ENCODE data around the gene B4GALNT4. TPM values are rescaled to one million over a fixed set of nuclear protein-coding genes. Genes with fewer than 3 reads are reported as not detected.

Gene B4GALNT4
- total and polyA plus RNA-seq, 2 of the 8 experiments (the other 6 are each of a cell fraction or from before 2014, with no cell fraction given): 40.9 to 76.3 TPM

DNA sequence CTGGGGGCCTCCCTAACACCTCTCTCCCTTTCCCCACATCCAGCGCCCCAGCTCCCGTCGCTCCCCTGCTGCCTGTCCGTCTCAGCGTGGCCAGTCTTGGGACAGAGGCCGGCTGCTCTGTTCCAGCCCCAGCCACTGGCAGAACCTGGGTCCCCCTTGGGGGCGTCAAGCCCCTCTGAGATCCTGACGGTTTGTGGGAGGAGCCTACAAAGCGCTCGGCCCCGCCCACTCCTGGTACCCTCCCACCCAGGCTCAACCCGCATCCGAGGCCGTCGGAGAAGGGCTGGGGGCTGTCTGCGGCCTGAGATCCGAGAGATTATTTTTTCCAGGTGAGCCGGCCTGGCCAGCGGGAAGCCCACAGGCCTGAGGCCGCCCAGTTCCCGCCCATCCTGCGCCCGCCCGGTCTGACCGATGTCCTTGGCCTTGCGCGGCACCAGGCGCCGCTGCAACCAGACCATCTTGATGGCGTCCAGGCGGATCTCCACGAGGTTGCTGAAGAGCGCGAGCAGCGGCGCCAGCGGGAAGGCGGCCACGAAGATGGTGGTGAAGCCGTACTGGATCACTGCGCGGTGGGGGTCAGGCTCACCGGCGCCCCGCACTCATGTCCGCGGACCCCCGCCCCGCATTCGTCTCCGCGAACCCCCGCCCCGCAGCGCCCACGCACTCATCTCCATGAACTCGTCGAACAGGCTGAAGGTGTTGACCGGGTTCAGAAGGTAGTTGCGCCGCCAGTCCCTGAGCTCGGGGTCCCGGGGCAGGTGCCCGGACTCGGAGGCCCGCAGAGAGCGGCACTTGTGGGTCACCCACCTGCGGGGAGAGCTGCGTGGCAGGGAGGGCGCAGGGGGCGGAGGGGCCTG, 51.0 kb downstream of the B4GALNT4 start:
- H4K91ac ChIP-seq (replicated peaks; ENCODE audit: insufficient read length, low read length): no peak overlapping the region
- no peak overlapping the region for H2BK20ac ChIP-seq (ENCODE audit: low read length)
- FAIRE-seq: no peak
- no peak overlapping the region for H2BK5ac ChIP-seq (ENCODE audit: low read depth, low read length)
- peaks cover 5% of the 10 kb centered on the region; the same call in 1 of the 2 replicates for H3K79me1 ChIP-seq (ENCODE audit: low read depth, low read length)
- H4K5ac ChIP-seq (ENCODE audit: insufficient read length, low read depth, low read length): no peak overlapping the region
- ChIA-PET POLR2A (ENCODE audit: partially characterized antibody) (interaction anchor here (0.6 to 5.5 kb wide), 2 partner anchors 15 to 457 kb away, joined by 3 to 41 read pairs; no protein-coding TSS in a partner anchor), CTCF (ENCODE audit: partially characterized antibody) (interaction anchor here (0.6 to 1.2 kb wide), 2 partner anchors 28 to 29 kb away, joined by 4 read pairs; no protein-coding TSS in a partner anchor)
- H3K27ac ChIP-seq (ENCODE audit: low read depth, low read length): no peak overlapping the region
- H3K9ac ChIP-seq (replicated peaks in 1 of 4; ENCODE audit: extremely low read depth in 1 of 4, low read depth in 3 of 4, low read length in 3 of 4): no peak overlapping the region
- H3K9me3 ChIP-seq (ENCODE audit: insufficient read depth in 2 of 2, low read depth in 1 of 2, low read length in 1 of 2): no peaks in the 10 kb centered on the region
- H3K4me1 ChIP-seq (replicated peaks in 1 of 4; ENCODE audit: control insufficient read depth in 3 of 4, insufficient read depth in 4 of 4, low read length in 3 of 4): peaks cover 0 to 18% (median 14%) of the 10 kb centered on the region in 4 experiments; a peak in 6 of 7 replicates
- peaks cover 9% of the 10 kb centered on the region; the same call in 1 of the 2 replicates for H3K23me2 ChIP-seq (ENCODE audit: low read depth, low read length)
- H3K4ac ChIP-seq (replicated peaks; ENCODE audit: insufficient read length, low read depth, low read length): no peak overlapping the region
- no peak overlapping the region for H2AK5ac ChIP-seq (ENCODE audit: low read depth, low read length)
- H2AFZ ChIP-seq (ENCODE audit: low read length): no peak overlapping the region
- H3K4me2 ChIP-seq (ENCODE audit: insufficient read depth in 1 of 2, low read depth in 2 of 2, low read length in 2 of 2): no peak overlapping the region
- no peaks in the 10 kb centered on the region; a peak in 1 of 8 replicates for H3K36me3 ChIP-seq (ENCODE audit: control insufficient read depth in 2 of 4, insufficient read depth in 4 of 4, low read length in 3 of 4)
- H2BK12ac ChIP-seq (ENCODE audit: low read depth, low read length): no peak overlapping the region
- no peak overlapping the region for H3K23ac ChIP-seq (ENCODE audit: insufficient read length)
- no peak overlapping the region for H3K14ac ChIP-seq (ENCODE audit: insufficient read length)
- peaks cover 0 to 13% (median 4%) of the 10 kb centered on the region in 4 experiments; a peak in 5 of 7 replicates for H3K27me3 ChIP-seq (replicated peaks in 1 of 4; ENCODE audit: control insufficient read depth in 3 of 4, extremely low read depth in 1 of 4, insufficient read depth in 3 of 4, low read length in 3 of 4)
- DNase-seq (ENCODE audit: low read depth in 1 of 2, low spot score in 2 of 2): peak in 1 of 2 experiments; percentile 66
- H3K79me2 ChIP-seq (ENCODE audit: control insufficient read depth in 1 of 2, insufficient read depth in 2 of 2, low read length in 2 of 2): peaks cover 0 to 7% of the 10 kb centered on the region in 2 experiments; a peak in 1 of 4 replicates
- H3K18ac ChIP-seq (ENCODE audit: extremely low read depth, low read length): no peak overlapping the region
- H4K8ac ChIP-seq (ENCODE audit: extremely low read depth, insufficient read depth, low read length): no peak overlapping the region
- no peak overlapping the region for H2BK120ac ChIP-seq (replicated peaks; ENCODE audit: low read depth, low read length)
- H3K56ac ChIP-seq (replicated peaks; ENCODE audit: insufficient read length, low read depth, low read length): no peak overlapping the region
- H2BK15ac ChIP-seq (ENCODE audit: low read length): no peak overlapping the region
- H3K4me3 ChIP-seq (ENCODE audit: extremely low read depth in 1 of 4, insufficient read depth in 2 of 4, low read depth in 3 of 4, low read length in 4 of 4): no peak overlapping the region
- WGBS, 2 experiments (ENCODE audit: extremely low coverage in 1 of 2, insufficient coverage in 1 of 2, insufficient read length in 1 of 2, insufficient replicate concordance in 2 of 2, low coverage in 1 of 2, low lambda C conversion rate in 2 of 2, missing lambda C conversion rate in 1 of 2): 92% methylated on average over 45 of the region's 71 CpGs; no CpG with 5 or more reads in 1 of the 2 experiments
- no peaks in the 10 kb centered on the region for H4K20me1 ChIP-seq (replicated peaks in 1 of 2; ENCODE audit: control insufficient read depth in 1 of 2, insufficient read depth in 2 of 2, low read length in 2 of 2)
- TF ChIP-seq BACH1 (IDR thresholded peaks at IDR 0.05; ENCODE audit: low read length): no peak
- no peak for TF ChIP-seq CTBP2 (IDR thresholded peaks at IDR 0.05; ENCODE audit: borderline replicate concordance, insufficient read depth, insufficient read length, low read length)
- no peak for TF ChIP-seq RBBP5 (IDR thresholded peaks at IDR 0.05; ENCODE audit: borderline replicate concordance, low read depth, low read length)
- TF ChIP-seq SUZ12 (IDR thresholded peaks at IDR 0.05; ENCODE audit: low read length): no peak
- TF ChIP-seq KDM4A (IDR thresholded peaks at IDR 0.05; ENCODE audit: low read depth, low read length, severe bottlenecking): no peak
- TF ChIP-seq, protein P1, sequence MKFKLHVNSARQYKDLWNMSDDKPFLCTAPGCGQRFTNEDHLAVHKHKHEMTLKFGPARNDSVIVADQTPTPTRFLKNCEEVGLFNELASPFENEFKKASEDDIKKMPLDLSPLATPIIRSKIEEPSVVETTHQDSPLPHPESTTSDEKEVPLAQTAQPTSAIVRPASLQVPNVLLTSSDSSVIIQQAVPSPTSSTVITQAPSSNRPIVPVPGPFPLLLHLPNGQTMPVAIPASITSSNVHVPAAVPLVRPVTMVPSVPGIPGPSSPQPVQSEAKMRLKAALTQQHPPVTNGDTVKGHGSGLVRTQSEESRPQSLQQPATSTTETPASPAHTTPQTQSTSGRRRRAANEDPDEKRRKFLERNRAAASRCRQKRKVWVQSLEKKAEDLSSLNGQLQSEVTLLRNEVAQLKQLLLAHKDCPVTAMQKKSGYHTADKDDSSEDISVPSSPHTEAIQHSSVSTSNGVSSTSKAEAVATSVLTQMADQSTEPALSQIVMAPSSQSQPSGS (IDR thresholded peaks at IDR 0.05; ENCODE audit: low read length): no peak
- TF ChIP-seq POLR2AphosphoS5 (IDR thresholded peaks at IDR 0.05; ENCODE audit: low read depth, low read length): no peak
- no peak for TF ChIP-seq BCL11A (IDR thresholded peaks at IDR 0.05; ENCODE audit: low read depth in 2 of 2, low read length in 2 of 2)
- no peak for TF ChIP-seq RFX5 (IDR thresholded peaks at IDR 0.05; ENCODE audit: borderline replicate concordance, low read depth, low read length)

All from H1 (cell line).